Measurements from ENCODE around the gene DEPDC7. TPM values are rescaled to one million over a fixed set of nuclear protein-coding genes. Genes with fewer than 3 reads are reported as not detected.
"Not testable (repeated sequence)": the region's sequence is repeated elsewhere in the genome, so short reads cannot be mapped to it uniquely, and the experiment has no call there.

Gene DEPDC7
- total RNA-seq, 4 donors from 2014 or later, result 3.3 to 76.2 (median 36.9) TPM

GRCh38 chr11:33021937-33022336 is 6.3 kb downstream of the DEPDC7 start:
- no peak for DNase-seq
- H3K36me3 ChIP-seq, result peaks cover 0 to 11% (median 0%) of the 10 kb centered on the region in 3 donors
- no peak overlapping the region for H3K4me3 ChIP-seq
- no peaks in the 10 kb centered on the region for H3K27me3 ChIP-seq
- H3K9me3 ChIP-seq, result no peaks in the 10 kb centered on the region
- peaks cover 0 to 32% (median 0%) of the 10 kb centered on the region in 4 donors for H3K4me1 ChIP-seq
- H3K27ac ChIP-seq, result peak overlapping the region in 1 of 4 donors; percentile 48
- TF ChIP-seq POLR2A (IDR thresholded peaks at IDR 0.05) (no peak), CTCF (IDR thresholded peaks at IDR 0.05) (no peak)

GRCh38 chr11:33025339-33025722 is 9.7 kb downstream of the DEPDC7 start:
- DNase-seq, result no peak
- peaks cover 0 to 16% (median 0%) of the 10 kb centered on the region in 3 donors for H3K36me3 ChIP-seq
- H3K27ac ChIP-seq, result no peak overlapping the region
- peaks cover 0 to 21% (median 0%) of the 10 kb centered on the region in 4 donors for H3K4me1 ChIP-seq
- no peak for TF ChIP-seq CTCF (IDR thresholded peaks at IDR 0.05)
- no peak for TF ChIP-seq POLR2A (IDR thresholded peaks at IDR 0.05)
- no peak overlapping the region for H3K4me3 ChIP-seq
- no peaks in the 10 kb centered on the region for H3K9me3 ChIP-seq
- H3K27me3 ChIP-seq, result no peaks in the 10 kb centered on the region

- H3K4me1 ChIP-seq, result peaks cover 0 to 10% (median 0%) of the 10 kb centered on the region in 4 donors
- no peak for DNase-seq
- no peak overlapping the region for H3K4me3 ChIP-seq
- no peak overlapping the region for H3K27ac ChIP-seq
- H3K9me3 ChIP-seq, result no peaks in the 10 kb centered on the region
- TF ChIP-seq CTCF (IDR thresholded peaks at IDR 0.05), result no peak
- no peak for TF ChIP-seq POLR2A (IDR thresholded peaks at IDR 0.05)
- peaks cover 0 to 20% (median 0%) of the 10 kb centered on the region in 3 donors for H3K36me3 ChIP-seq
- no peaks in the 10 kb centered on the region for H3K27me3 ChIP-seq
These were observed 11.6 kb downstream of the DEPDC7 start for GRCh38 chr11:33027233-33027632.

GRCh38 chr11:33027846-33028536 is 12.3 kb downstream of the DEPDC7 start:
- DNase-seq, result no peak
- peaks cover 0 to 20% (median 0%) of the 10 kb centered on the region in 3 donors for H3K36me3 ChIP-seq
- no peak overlapping the region for H3K4me3 ChIP-seq
- TF ChIP-seq POLR2A (IDR thresholded peaks at IDR 0.05), result no peak
- TF ChIP-seq CTCF (IDR thresholded peaks at IDR 0.05), result no peak
- H3K4me1 ChIP-seq, result peaks cover 0 to 3% (median 0%) of the 10 kb centered on the region in 4 donors
- no peak overlapping the region for H3K27ac ChIP-seq
- no peaks in the 10 kb centered on the region for H3K9me3 ChIP-seq
- H3K27me3 ChIP-seq, result no peaks in the 10 kb centered on the region

GRCh38 chr11:33028537-33028914 is 12.8 kb downstream of the DEPDC7 start:
- no peak for TF ChIP-seq CTCF (IDR thresholded peaks at IDR 0.05)
- no peak for TF ChIP-seq POLR2A (IDR thresholded peaks at IDR 0.05)
- H3K27ac ChIP-seq, result no peak overlapping the region

GRCh38 chr11:33029218-33029617 is 13.5 kb downstream of the DEPDC7 start:
- H3K27me3 ChIP-seq, H3K9me3 ChIP-seq, DNase-seq, H3K27ac ChIP-seq, H3K4me1 ChIP-seq, H3K4me3 ChIP-seq: not testable (repeated sequence)
- peaks cover 0 to 20% (median 0%) of the 10 kb centered on the region in 3 donors for H3K36me3 ChIP-seq

More at GRCh38 chr11:33028537-33028914, 12.8 kb downstream of the DEPDC7 start:
- DNase-seq, result no peak
- Histone ChIP-seq H3K4me3 (no peak overlapping the region), H3K4me1 (no peaks in the 10 kb centered on the region), H3K36me3 (peaks cover 0 to 20% (median 0%) of the 10 kb centered on the region in 3 donors), H3K27me3 (no peaks in the 10 kb centered on the region), H3K9me3 (no peaks in the 10 kb centered on the region)
